Mesendoderm (in vitro differentiated cells): ENCODE results near the gene MIB2.

Experiments
- DNase-seq: peaks from one replicate; pipeline ENCODE4 v3.0.0; 2013
- H2AK5ac ChIP-seq: 2 replicates; pipeline ENCODE4 v1.6.1; 2013; ENCODE audit warnings: low read length, inconsistent platforms
- H2BK120ac ChIP-seq: 2 replicates; pipeline ENCODE4 v1.6.1; 2013; ENCODE audit warnings: low read depth, mild to moderate bottlenecking, low read length, moderate library complexity, mixed read lengths
- H2BK15ac ChIP-seq: replicated peaks from 2 replicates; pipeline ENCODE4 v1.6.1; 2013; ENCODE audit warnings: low read depth, mild to moderate bottlenecking, moderate library complexity
- H2BK5ac ChIP-seq: 2 replicates; pipeline ENCODE4 v1.6.1; 2013; ENCODE audit warnings: low read length, inconsistent platforms
- H3K18ac ChIP-seq: 2 replicates; pipeline ENCODE4 v1.6.1; 2013; ENCODE audit warnings: mild to moderate bottlenecking, low read length, mixed read lengths
- H3K23ac ChIP-seq: one replicate; pipeline ENCODE4 v1.6.1; 2013; ENCODE audit warnings: low read length
- H3K27ac ChIP-seq: 2 replicates; pipeline ENCODE4 v1.5.1; 2013; ENCODE audit warnings: low read depth, mild to moderate bottlenecking, inconsistent platforms, low read length, moderate library complexity
- H3K27me3 ChIP-seq: 2 replicates; pipeline ENCODE4 v1.6.1; 2013; ENCODE audit warnings: low read length, control low read depth, mild to moderate bottlenecking, inconsistent platforms; ENCODE audit not compliant: insufficient read depth, poor library complexity
- H3K36me3 ChIP-seq: 2 replicates; pipeline ENCODE4 v1.6.1; 2013; ENCODE audit warnings: low read length, inconsistent platforms; ENCODE audit not compliant: control insufficient read depth, insufficient read depth
- H3K4ac ChIP-seq: one replicate; pipeline ENCODE4 v1.6.1; 2013; ENCODE audit warnings: low read depth, mild to moderate bottlenecking, low read length, moderate library complexity
- H3K4me1 ChIP-seq: 2 replicates; pipeline ENCODE4 v1.6.1; 2013; ENCODE audit warnings: low read depth, low read length, inconsistent platforms; ENCODE audit not compliant: control insufficient read depth
- H3K4me2 ChIP-seq: 2 replicates; pipeline ENCODE4 v1.6.1; 2013; ENCODE audit warnings: low read length
- H3K4me3 ChIP-seq: 2 replicates; pipeline ENCODE4 v1.5.1; 2013; ENCODE audit warnings: mild to moderate bottlenecking, low read length
- H3K56ac ChIP-seq: one replicate; pipeline ENCODE4 v1.6.1; 2013; ENCODE audit warnings: low read length
- H3K79me1 ChIP-seq: 2 replicates; pipeline ENCODE4 v1.6.1; 2013; ENCODE audit warnings: low read length, inconsistent platforms
- H3K79me2 ChIP-seq: 2 replicates; pipeline ENCODE4 v1.6.1; 2013; ENCODE audit warnings: mild to moderate bottlenecking, low read length; ENCODE audit not compliant: control insufficient read depth, insufficient read depth
- H3K9ac ChIP-seq: 2 replicates; pipeline ENCODE4 v1.6.1; 2013; ENCODE audit warnings: low read length, inconsistent platforms
- H4K5ac ChIP-seq: one replicate; pipeline ENCODE4 v1.6.1; 2013; ENCODE audit warnings: low read length
- H4K8ac ChIP-seq: one replicate; pipeline ENCODE4 v1.6.1; 2013; ENCODE audit warnings: low read depth, mild to moderate bottlenecking, control low read depth, low read length, moderate library complexity
- WGBS: extraction: QIAGEN DNeasy Blood & Tissue Kit; methylation state at CpG from one replicate; pipeline ENCODE4 v1.1.7; 2013; ENCODE audit warnings: low lambda C conversion rate, missing lambda C conversion rate; ENCODE audit not compliant: insufficient coverage; ENCODE audit errors: extremely low coverage; 5-methylcytosine and 5-hydroxymethylcytosine counted together

The MIB2 gene

GRCh38 chr1:1604374-1605033 is 10.8 kb upstream of the MIB2 start:
- H4K5ac ChIP-seq: no peak overlapping the region
- H3K18ac ChIP-seq: no peak overlapping the region
- no peak overlapping the region for H3K4me3 ChIP-seq
- H3K4me2 ChIP-seq: no peak overlapping the region
- DNase-seq: no peak
- H3K36me3 ChIP-seq: no peaks in the 10 kb centered on the region
- no peak overlapping the region for H2BK15ac ChIP-seq
- no peaks in the 10 kb centered on the region for H3K79me2 ChIP-seq
- no peak overlapping the region for H3K9ac ChIP-seq
- no peak overlapping the region for H3K27ac ChIP-seq
- H3K4me1 ChIP-seq: no peaks in the 10 kb centered on the region
- no peak overlapping the region for H3K23ac ChIP-seq
- no peak overlapping the region for H2BK120ac ChIP-seq
- H3K27me3 ChIP-seq: peaks cover 5% of the 10 kb centered on the region
- no peak overlapping the region for H2BK5ac ChIP-seq
- H3K79me1 ChIP-seq: no peaks in the 10 kb centered on the region
- no peak overlapping the region for H2AK5ac ChIP-seq
- no peak overlapping the region for H3K4ac ChIP-seq
- no peak overlapping the region for H4K8ac ChIP-seq
- no CpG with 5 or more reads among the region's 15 CpGs for WGBS
- no peak overlapping the region for H3K56ac ChIP-seq

- Histone ChIP-seq H3K4me3 (no peak overlapping the region), H3K4ac (no peak overlapping the region), H3K36me3 (no peaks in the 10 kb centered on the region), H3K56ac (no peak overlapping the region), H3K27ac (no peak overlapping the region), H2BK15ac (no peak overlapping the region), H3K9ac (no peak overlapping the region), H3K4me2 (no peak overlapping the region), H3K4me1 (no peaks in the 10 kb centered on the region), H2BK120ac (no peak overlapping the region), H4K5ac (no peak overlapping the region), H4K8ac (no peak overlapping the region), H3K23ac (no peak overlapping the region), H3K27me3 (peaks cover 3% of the 10 kb centered on the region), H2AK5ac (no peak overlapping the region), H3K79me2 (no peaks in the 10 kb centered on the region), H2BK5ac (no peak overlapping the region), H3K18ac (no peak overlapping the region), H3K79me1 (no peaks in the 10 kb centered on the region)
- DNase-seq: no peak
- no CpG with 5 or more reads among the region's 14 CpGs for WGBS
These were observed 10.2 kb upstream of the MIB2 start for GRCh38 chr1:1605034-1605591.

- WGBS: no CpG with 5 or more reads among the region's 17 CpGs
- no peak overlapping the region for H2BK5ac ChIP-seq
- no peak overlapping the region for H3K23ac ChIP-seq
- H4K8ac ChIP-seq: no peak overlapping the region
- no peak overlapping the region for H2BK120ac ChIP-seq
- no peak overlapping the region for H3K4ac ChIP-seq
- H3K4me3 ChIP-seq: no peak overlapping the region
- H2BK15ac ChIP-seq: no peak overlapping the region
- DNase-seq: no peak
- H3K4me2 ChIP-seq: no peak overlapping the region
- H2AK5ac ChIP-seq: no peak overlapping the region
- no peak overlapping the region for H3K56ac ChIP-seq
- no peak overlapping the region for H3K9ac ChIP-seq
- H3K27me3 ChIP-seq: no peaks in the 10 kb centered on the region
- H3K79me2 ChIP-seq: no peaks in the 10 kb centered on the region
- H3K79me1 ChIP-seq: no peaks in the 10 kb centered on the region
- H3K36me3 ChIP-seq: no peaks in the 10 kb centered on the region
- H4K5ac ChIP-seq: no peak overlapping the region
- no peak overlapping the region for H3K27ac ChIP-seq
- H3K4me1 ChIP-seq: no peaks in the 10 kb centered on the region
- no peak overlapping the region for H3K18ac ChIP-seq
These were observed 9.6 kb upstream of the MIB2 start for GRCh38 chr1:1605724-1606123.

GRCh38 chr1:1606232-1606631 is 9.1 kb upstream of the MIB2 start:
- H2BK120ac ChIP-seq: no peak overlapping the region
- no peak overlapping the region for H3K18ac ChIP-seq
- H3K36me3 ChIP-seq: no peaks in the 10 kb centered on the region
- no peaks in the 10 kb centered on the region for H3K79me2 ChIP-seq
- no peak overlapping the region for H3K4me2 ChIP-seq
- no peak overlapping the region for H3K9ac ChIP-seq
- no peak overlapping the region for H2AK5ac ChIP-seq
- no peak overlapping the region for H3K4me3 ChIP-seq
- H2BK5ac ChIP-seq: no peak overlapping the region
- H4K8ac ChIP-seq: no peak overlapping the region
- no peaks in the 10 kb centered on the region for H3K4me1 ChIP-seq
- H3K56ac ChIP-seq: no peak overlapping the region
- H3K27ac ChIP-seq: no peak overlapping the region
- no peak overlapping the region for H4K5ac ChIP-seq
- no peak for DNase-seq
- H2BK15ac ChIP-seq: no peak overlapping the region
- H3K4ac ChIP-seq: no peak overlapping the region
- H3K23ac ChIP-seq: no peak overlapping the region
- H3K27me3 ChIP-seq: no peaks in the 10 kb centered on the region
- no CpG with 5 or more reads among the region's 13 CpGs for WGBS
- no peaks in the 10 kb centered on the region for H3K79me1 ChIP-seq

GRCh38 chr1:1609822-1610485 is 5.3 kb upstream of the MIB2 start:
- Histone ChIP-seq H2BK5ac (no peak overlapping the region), H3K18ac (no peak overlapping the region), H2BK120ac (no peak overlapping the region), H4K5ac (no peak overlapping the region), H3K56ac (no peak overlapping the region), H3K4ac (no peak overlapping the region), H2AK5ac (no peak overlapping the region), H3K9ac (no peak overlapping the region), H3K27ac (no peak overlapping the region), H2BK15ac (no peak overlapping the region), H3K27me3 (no peaks in the 10 kb centered on the region), H3K79me2 (peaks cover 4% of the 10 kb centered on the region), H3K4me3 (no peak overlapping the region), H3K4me2 (no peak overlapping the region), H3K79me1 (peaks cover 8% of the 10 kb centered on the region), H4K8ac (no peak overlapping the region), H3K23ac (no peak overlapping the region), H3K36me3 (no peaks in the 10 kb centered on the region), H3K4me1 (peaks cover 7% of the 10 kb centered on the region)
- no peak for DNase-seq
- no CpG with 5 or more reads among the region's 12 CpGs for WGBS
